H1 (cell line): ENCODE results near the gene ANXA3. TPM values are rescaled to one million over a fixed set of nuclear protein-coding genes. Genes with fewer than 3 reads are reported as not detected.

Experiments used
- CTCF ChIA-PET: fragments of 300-600 bp; sonication (Branson Sonifier 250); formaldehyde crosslinking; loops from one replicate; lab custom pipeline; 2021; ENCODE audit not compliant: partially characterized antibody; lab: Charles Lee
- POLR2A ChIA-PET: fragments of 300-600 bp; sonication (Branson Sonifier 250); formaldehyde crosslinking; loops from one replicate; lab custom pipeline; 2021; ENCODE audit warnings: inconsistent platforms; ENCODE audit not compliant: partially characterized antibody; lab: Charles Lee
- DNase-seq, 2 experiments: peaks; one replicate each; pipeline versions ENCODE4 v3.0.0 to v3.0.0-alpha.2; 2010 to 2022; ENCODE audit warnings: low spot score in 2 of 2, low read depth in 1 of 2, mixed read lengths in 1 of 2
- FAIRE-seq: peaks from 2 replicates; lab custom pipeline; 2011; peaks lifted over from hg19 to GRCh38; lab: Jason Lieb, UNC
- H2AFZ ChIP-seq: 2 replicates; pipeline ENCODE4 v1.8.1; 2012; ENCODE audit warnings: low read length, inconsistent platforms
- H2AK5ac ChIP-seq: 2 replicates; pipeline ENCODE4 v1.6.1; 2013; ENCODE audit warnings: low read depth, low read length
- H2BK120ac ChIP-seq: replicated peaks from 2 replicates; pipeline ENCODE3; 2013; ENCODE audit warnings: low read depth, low read length, inconsistent platforms
- H2BK12ac ChIP-seq: 2 replicates; pipeline ENCODE4 v1.6.1; 2013; ENCODE audit warnings: low read depth, low read length
- H2BK15ac ChIP-seq: 2 replicates; pipeline ENCODE4 v1.6.1; 2013; ENCODE audit warnings: low read length
- H2BK20ac ChIP-seq: 2 replicates; pipeline ENCODE4 v1.6.1; 2013; ENCODE audit warnings: low read length
- H2BK5ac ChIP-seq: 2 replicates; pipeline ENCODE4 v1.6.1; 2013; ENCODE audit warnings: low read depth, low read length
- H3K14ac ChIP-seq: 2 replicates; pipeline ENCODE4 v1.6.1; 2013; ENCODE audit warnings: inconsistent platforms; ENCODE audit not compliant: insufficient read length
- H3K18ac ChIP-seq: 2 replicates; pipeline ENCODE4 v1.6.1; 2013; ENCODE audit warnings: low read length; ENCODE audit errors: extremely low read depth
- H3K23ac ChIP-seq: 2 replicates; pipeline ENCODE4 v1.6.1; 2013; ENCODE audit warnings: inconsistent platforms; ENCODE audit not compliant: insufficient read length
- H3K23me2 ChIP-seq: 2 replicates; pipeline ENCODE4 v1.6.1; 2013; ENCODE audit warnings: low read depth, low read length
- H3K27ac ChIP-seq: 2 replicates; pipeline ENCODE4 v1.6.1; 2011; ENCODE audit warnings: low read depth, low read length, inconsistent platforms
- H3K27me3 ChIP-seq, 4 experiments: replicated peaks in 1 of 4; 1 replicate in 1 of 4; 2 replicates in 3 of 4; pipeline versions ENCODE4 v1.6.1 to v1.8.1; 2011 to 2013; ENCODE audit warnings: low read length in 3 of 4, mild to moderate bottlenecking in 3 of 4, inconsistent platforms in 2 of 4, mixed read lengths in 2 of 4, moderate library complexity in 1 of 4; ENCODE audit not compliant: control insufficient read depth in 3 of 4, insufficient read depth in 3 of 4; ENCODE audit errors: extremely low read depth in 1 of 4
- H3K36me3 ChIP-seq, 4 experiments: 2 replicates each; pipeline versions ENCODE4 v1.6.1 to v1.8.1; 2011 to 2013; ENCODE audit warnings: mild to moderate bottlenecking in 4 of 4, low read length in 3 of 4, moderate library complexity in 2 of 4, control low read depth in 1 of 4, inconsistent platforms in 1 of 4; ENCODE audit not compliant: insufficient read depth in 4 of 4, control insufficient read depth in 2 of 4
- H3K4ac ChIP-seq: replicated peaks from 2 replicates; pipeline ENCODE3; 2013; ENCODE audit warnings: low read length, low read depth, mixed read lengths, inconsistent platforms; ENCODE audit not compliant: insufficient read length
- H3K4me1 ChIP-seq, 4 experiments: replicated peaks in 1 of 4; 1 replicate in 1 of 4; 2 replicates in 3 of 4; pipeline versions ENCODE4 v1.6.1 to v1.8.1; 2011 to 2013; ENCODE audit warnings: low read length in 3 of 4, inconsistent platforms in 2 of 4, mixed read lengths in 1 of 4; ENCODE audit not compliant: insufficient read depth in 4 of 4, control insufficient read depth in 3 of 4
- H3K4me2 ChIP-seq, 2 experiments: 2 replicates each; pipeline versions ENCODE4 v1.6.1 to v1.8.1; 2011 to 2013; ENCODE audit warnings: low read depth in 2 of 2, low read length in 2 of 2, control low read depth in 1 of 2, inconsistent platforms in 1 of 2, mild to moderate bottlenecking in 1 of 2; ENCODE audit not compliant: insufficient read depth in 1 of 2
- H3K4me3 ChIP-seq, 4 experiments: fragments of 200-600, 300-600 bp in 1 of 4; sonication (generic), shearing (Covaris generic), sonication (Bioruptor Twin) in 1 of 4; 2 replicates each; pipeline versions ENCODE4 v1.5.1 to v1.8.1; 2011 to 2016; ENCODE audit warnings: low read length in 4 of 4, low read depth in 3 of 4, control low read depth in 2 of 4, inconsistent platforms in 2 of 4, mild to moderate bottlenecking in 2 of 4, mixed read lengths in 1 of 4, moderate library complexity in 1 of 4; ENCODE audit not compliant: insufficient read depth in 2 of 4; ENCODE audit errors: extremely low read depth in 1 of 4
- H3K56ac ChIP-seq: replicated peaks from 2 replicates; pipeline ENCODE3; 2013; ENCODE audit warnings: low read depth, mild to moderate bottlenecking, mixed read lengths, low read length, inconsistent platforms; ENCODE audit not compliant: insufficient read length
- H3K79me1 ChIP-seq: 2 replicates; pipeline ENCODE4 v1.6.1; 2013; ENCODE audit warnings: low read depth, low read length, control low read depth
- H3K79me2 ChIP-seq, 2 experiments: 2 replicates each; pipeline versions ENCODE4 v1.6.1 to v1.8.1; 2012 to 2013; ENCODE audit warnings: low read length in 2 of 2, mild to moderate bottlenecking in 2 of 2, inconsistent platforms in 1 of 2; ENCODE audit not compliant: insufficient read depth in 2 of 2, control insufficient read depth in 1 of 2
- H3K9ac ChIP-seq, 4 experiments: replicated peaks in 1 of 4; 1 replicate in 1 of 4; 2 replicates in 3 of 4; pipeline versions ENCODE4 v1.6.1 to v1.8.1; 2011 to 2013; ENCODE audit warnings: low read depth in 3 of 4, low read length in 3 of 4, control low read depth in 2 of 4, mild to moderate bottlenecking in 2 of 4, moderate library complexity in 2 of 4, inconsistent platforms in 1 of 4; ENCODE audit errors: extremely low read depth in 1 of 4
- H3K9me3 ChIP-seq, 2 experiments: 2 replicates each; pipeline versions ENCODE4 v1.6.1 to v1.8.1; 2012 to 2013; ENCODE audit warnings: mild to moderate bottlenecking in 2 of 2, moderate library complexity in 2 of 2, control low read depth in 1 of 2, inconsistent platforms in 1 of 2, low read depth in 1 of 2, low read length in 1 of 2, mixed read lengths in 1 of 2; ENCODE audit not compliant: insufficient read depth in 2 of 2
- H4K20me1 ChIP-seq, 2 experiments: replicated peaks in 1 of 2; 2 replicates each; pipeline versions ENCODE3 to v1.8.1; 2011 to 2013; ENCODE audit warnings: inconsistent platforms in 2 of 2, low read length in 2 of 2, mild to moderate bottlenecking in 1 of 2; ENCODE audit not compliant: insufficient read depth in 2 of 2, control insufficient read depth in 1 of 2
- H4K5ac ChIP-seq: 2 replicates; pipeline ENCODE4 v1.6.1; 2013; ENCODE audit warnings: low read length, low read depth, mixed read lengths, inconsistent platforms; ENCODE audit not compliant: insufficient read length
- H4K8ac ChIP-seq: 2 replicates; pipeline ENCODE4 v1.8.0; 2013; ENCODE audit warnings: mild to moderate bottlenecking, moderate library complexity, low read length, inconsistent platforms; ENCODE audit not compliant: insufficient read depth; ENCODE audit errors: extremely low read depth
- H4K91ac ChIP-seq: replicated peaks from 2 replicates; pipeline ENCODE3; 2013; ENCODE audit warnings: low read length, mixed read lengths, inconsistent platforms; ENCODE audit not compliant: insufficient read length
- BCL11A ChIP-seq, 2 experiments: IDR thresholded peaks; one replicate each; pipeline ENCODE4 v1.6.1; 2011; ENCODE audit warnings: low read depth in 2 of 2, low read length in 2 of 2, mild to moderate bottlenecking in 2 of 2
- RAD21 ChIP-seq, 2 experiments: IDR thresholded peaks in 1 of 2; conservative IDR thresholded peaks in 1 of 2; 2 replicates each; pipeline ENCODE4 v1.6.1; 2011; ENCODE audit warnings: low read depth in 2 of 2, low read length in 2 of 2, improper control_type of control experiment in 1 of 2, inconsistent platforms in 1 of 2, mild to moderate bottlenecking in 1 of 2, moderate library complexity in 1 of 2
- WGBS, 2 experiments: shearing (Covaris generic) in 1 of 2; methylation state at CpG; one replicate each; pipeline versions ENCODE4 v1.1.6 to v1.1.7; 2013 to 2015; ENCODE audit warnings: low lambda C conversion rate in 2 of 2, mixed read lengths in 2 of 2, inconsistent platforms in 1 of 2, low coverage in 1 of 2, missing lambda C conversion rate in 1 of 2; ENCODE audit not compliant: insufficient replicate concordance in 2 of 2, insufficient coverage in 1 of 2, insufficient read length in 1 of 2; ENCODE audit errors: extremely low coverage in 1 of 2, missing lambda C conversion rate in 1 of 2; 5-methylcytosine and 5-hydroxymethylcytosine counted together
- polyA plus RNA-seq, 7 experiments: library from polyadenylated mRNA; depleted of rRNA in 3 of 7; stranded (reverse) in 5 of 7; unstranded in 2 of 7; fragments of >200 nt in 5 of 7; fragments of 200-250 nt in 2 of 7; gene quantifications; 1 replicate in 5 of 7; 2 replicates in 1 of 7; 4 replicates in 1 of 7; pipeline versions ENCODE4 v1.2.1 to v1.2.3, GENCODE V29; 2011 to 2013; ENCODE audit warnings: missing spikeins in 2 of 7, mixed read lengths in 2 of 7
- total RNA-seq: library from RNA; stranded (reverse); fragmentation: NEBNext Ultra II Directional; extraction: Animal tissue kit (Norgen Biotek cat#: 25700); gene quantifications from 2 replicates; pipeline ENCODE4 v1.2.1, GENCODE V29; 2021
- TF ChIP-seq, protein P1 (sequence below): IDR thresholded peaks from 2 replicates; pipeline ENCODE4 v1.6.1; 2011; ENCODE audit warnings: low read length, improper control_type of control experiment
- TF ChIP-seq, protein P2 (sequence below): IDR thresholded peaks from 2 replicates; pipeline ENCODE4 v1.6.1; 2012; ENCODE audit warnings: inconsistent platforms
- TF ChIP-seq, protein P3 (sequence below), 3 experiments: IDR thresholded peaks; 1 replicate in 2 of 3; 2 replicates in 1 of 3; pipeline versions ENCODE4 v1.5.1 to v1.6.1; 2011; ENCODE audit warnings: low read length in 3 of 3, mild to moderate bottlenecking in 3 of 3, inconsistent platforms in 2 of 3, low read depth in 1 of 3, moderate library complexity in 1 of 3; ENCODE audit not compliant: insufficient read depth in 1 of 3; ENCODE audit errors: control extremely low read depth in 1 of 3

The ANXA3 gene
- total and polyA plus RNA-seq, 2 of the 8 experiments (the other 6 are each of a cell fraction or from before 2014, with no cell fraction given) = 10.3 to 27.3 TPM

DNA sequence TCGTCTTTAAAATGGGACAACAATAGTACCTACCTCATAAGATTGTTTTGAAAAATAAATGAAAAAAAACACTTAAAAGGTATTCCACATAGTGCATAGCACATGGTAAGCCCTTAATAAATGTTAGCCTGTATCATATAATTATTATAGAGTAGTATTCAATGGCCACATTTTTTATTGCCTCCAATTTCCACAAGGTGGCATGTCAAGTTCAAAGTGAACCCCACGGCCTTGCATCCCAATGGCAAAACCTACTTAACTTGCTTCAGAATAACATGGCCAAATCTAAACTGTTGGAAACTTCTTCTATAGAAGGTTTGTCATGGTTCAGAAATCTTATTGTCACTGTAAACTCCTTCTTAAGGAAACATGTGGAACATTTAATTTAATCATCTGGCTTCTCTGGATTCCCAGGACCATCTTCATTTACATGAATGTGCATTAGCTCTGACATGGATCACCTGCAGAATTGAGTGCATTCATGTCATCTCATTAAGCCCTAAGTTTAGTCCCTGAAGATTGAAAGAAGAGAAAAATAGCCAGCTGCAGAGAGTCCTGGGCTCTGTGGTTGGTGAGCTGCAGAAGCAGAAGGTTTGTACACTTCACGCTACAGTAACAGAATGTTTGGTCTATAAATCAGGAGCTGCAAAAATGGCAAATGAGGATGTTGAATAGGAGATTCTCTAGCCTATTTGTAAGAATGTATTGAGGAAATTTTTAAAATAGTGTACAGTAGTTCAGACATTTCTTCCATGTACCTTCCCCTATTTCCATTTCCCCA, 61.0 kb downstream of the ANXA3 start:
- Histone ChIP-seq H2AFZ (no peak overlapping the region), H2BK15ac (no peak overlapping the region), H2BK120ac (no peak overlapping the region), H3K79me2 (no peaks in the 10 kb centered on the region), H3K27ac (no peak overlapping the region), H3K23ac (no peak overlapping the region), H2BK20ac (no peak overlapping the region), H3K9ac (no peak overlapping the region), H3K56ac (no peak overlapping the region), H3K36me3 (no peaks in the 10 kb centered on the region; a peak in 2 of 8 replicates), H3K14ac (no peak overlapping the region), H3K18ac (no peak overlapping the region), H4K8ac (no peak overlapping the region), H4K91ac (no peak overlapping the region), H2AK5ac (no peak overlapping the region), H3K9me3 (no peaks in the 10 kb centered on the region), H3K79me1 (no peaks in the 10 kb centered on the region), H3K27me3 (no peaks in the 10 kb centered on the region), H3K4me3 (no peak overlapping the region), H3K23me2 (no peaks in the 10 kb centered on the region), H3K4ac (no peak overlapping the region), H3K4me1 (no peaks in the 10 kb centered on the region), H4K20me1 (no peaks in the 10 kb centered on the region), H2BK5ac (no peak overlapping the region), H2BK12ac (no peak overlapping the region), H3K4me2 (no peak overlapping the region), H4K5ac (no peak overlapping the region)
- ChIA-PET POLR2A (interaction anchor here (0.8 to 2.1 kb wide), 2 partner anchors 8 to 9 kb away, joined by 3 to 4 read pairs; no protein-coding TSS in a partner anchor), CTCF (interaction anchor here (0.6 to 4.1 kb wide), 18 partner anchors 7 to 339 kb away, joined by 3 to 14 read pairs (median 4); no protein-coding TSS in a partner anchor)
- TF ChIP-seq, protein P1, sequence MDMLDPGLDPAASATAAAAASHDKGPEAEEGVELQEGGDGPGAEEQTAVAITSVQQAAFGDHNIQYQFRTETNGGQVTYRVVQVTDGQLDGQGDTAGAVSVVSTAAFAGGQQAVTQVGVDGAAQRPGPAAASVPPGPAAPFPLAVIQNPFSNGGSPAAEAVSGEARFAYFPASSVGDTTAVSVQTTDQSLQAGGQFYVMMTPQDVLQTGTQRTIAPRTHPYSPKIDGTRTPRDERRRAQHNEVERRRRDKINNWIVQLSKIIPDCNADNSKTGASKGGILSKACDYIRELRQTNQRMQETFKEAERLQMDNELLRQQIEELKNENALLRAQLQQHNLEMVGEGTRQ = no peak
- TF ChIP-seq, protein P2, sequence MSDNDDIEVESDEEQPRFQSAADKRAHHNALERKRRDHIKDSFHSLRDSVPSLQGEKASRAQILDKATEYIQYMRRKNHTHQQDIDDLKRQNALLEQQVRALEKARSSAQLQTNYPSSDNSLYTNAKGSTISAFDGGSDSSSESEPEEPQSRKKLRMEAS = no peak
- no peak for TF ChIP-seq BCL11A (IDR thresholded peaks at IDR 0.05; ENCODE audit: low read depth in 2 of 2, low read length in 2 of 2)
- TF ChIP-seq, protein P3, sequence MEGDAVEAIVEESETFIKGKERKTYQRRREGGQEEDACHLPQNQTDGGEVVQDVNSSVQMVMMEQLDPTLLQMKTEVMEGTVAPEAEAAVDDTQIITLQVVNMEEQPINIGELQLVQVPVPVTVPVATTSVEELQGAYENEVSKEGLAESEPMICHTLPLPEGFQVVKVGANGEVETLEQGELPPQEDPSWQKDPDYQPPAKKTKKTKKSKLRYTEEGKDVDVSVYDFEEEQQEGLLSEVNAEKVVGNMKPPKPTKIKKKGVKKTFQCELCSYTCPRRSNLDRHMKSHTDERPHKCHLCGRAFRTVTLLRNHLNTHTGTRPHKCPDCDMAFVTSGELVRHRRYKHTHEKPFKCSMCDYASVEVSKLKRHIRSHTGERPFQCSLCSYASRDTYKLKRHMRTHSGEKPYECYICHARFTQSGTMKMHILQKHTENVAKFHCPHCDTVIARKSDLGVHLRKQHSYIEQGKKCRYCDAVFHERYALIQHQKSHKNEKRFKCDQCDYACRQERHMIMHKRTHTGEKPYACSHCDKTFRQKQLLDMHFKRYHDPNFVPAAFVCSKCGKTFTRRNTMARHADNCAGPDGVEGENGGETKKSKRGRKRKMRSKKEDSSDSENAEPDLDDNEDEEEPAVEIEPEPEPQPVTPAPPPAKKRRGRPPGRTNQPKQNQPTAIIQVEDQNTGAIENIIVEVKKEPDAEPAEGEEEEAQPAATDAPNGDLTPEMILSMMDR (IDR thresholded peaks at IDR 0.05; ENCODE audit: control extremely low read depth in 1 of 3, insufficient read depth in 1 of 3, low read depth in 1 of 3, low read length in 3 of 3) = peak in 2 of 3 experiments; percentile 42 to 49; a peak in 2 of 4 replicates
- TF ChIP-seq RAD21 (IDR thresholded peaks at IDR 0.05 in 1 of 2, conservative IDR thresholded peaks at IDR 0.05 in 1 of 2; ENCODE audit: low read depth in 2 of 2, low read length in 2 of 2) = peak; percentile 76 to 77
- DNase-seq (no peak), FAIRE-seq (peak; percentile 36)
- WGBS, 2 experiments = 86% methylated on average over 3 of the region's 3 CpGs; no CpG with 5 or more reads in 1 of the 2 experiments
